Parathyroid adenoma (tissue), 2 donors: ENCODE data around the gene NXF1.
A peak's percentile ranks its signal among the peaks of the same experiment; 100 is the strongest.

Experiments used
- H2AFZ ChIP-seq: fragments of 300-600 bp; sonication (generic); one replicate; pipeline ENCODE4 v1.7.0; 2017; ENCODE audit warnings: antibody characterized with exemption, mild to moderate bottlenecking
- H3K27ac ChIP-seq: fragments of 300-600 bp; sonication (generic); one replicate; pipeline ENCODE4 v1.7.0; 2017
- H3K27me3 ChIP-seq: fragments of 300-600 bp; sonication (generic); one replicate; pipeline ENCODE4 v1.7.0; 2017; ENCODE audit warnings: low read length; ENCODE audit not compliant: control insufficient read depth, insufficient read depth
- H3K36me3 ChIP-seq: fragments of 300-600 bp; sonication (generic); one replicate; pipeline ENCODE4 v1.7.0; 2017; ENCODE audit warnings: low read length; ENCODE audit not compliant: control insufficient read depth, insufficient read depth
- H3K4me1 ChIP-seq: fragments of 300-600 bp; sonication (generic); one replicate; pipeline ENCODE4 v1.7.0; 2017; ENCODE audit warnings: control low read depth
- H3K4me2 ChIP-seq: fragments of 300-600 bp; sonication (generic); one replicate; pipeline ENCODE4 v1.7.0; 2017; ENCODE audit warnings: low read length
- H3K4me3 ChIP-seq: fragments of 300-600 bp; sonication (generic); one replicate; pipeline ENCODE4 v1.7.0; 2017; ENCODE audit warnings: low read depth, low read length
- H3K79me2 ChIP-seq: fragments of 300-600 bp; sonication (generic); one replicate; pipeline ENCODE4 v1.7.0; 2017; ENCODE audit warnings: control low read depth
- H3K9ac ChIP-seq: fragments of 300-600 bp; sonication (generic); one replicate; pipeline ENCODE4 v1.7.0; 2017; ENCODE audit warnings: mild to moderate bottlenecking
- H3K9me3 ChIP-seq: fragments of 300-600 bp; sonication (generic); one replicate; pipeline ENCODE4 v1.7.0; 2017; ENCODE audit warnings: low read length; ENCODE audit not compliant: control insufficient read depth
- TF ChIP-seq, protein P1 (sequence below): fragments of 300-600 bp; sonication (generic); IDR thresholded peaks from one replicate; pipeline ENCODE4 v1.7.0; 2017; ENCODE audit warnings: antibody characterized with exemption, mild to moderate bottlenecking
- donor health status: primary hyperparathyroidism.

The NXF1 gene

DNA sequence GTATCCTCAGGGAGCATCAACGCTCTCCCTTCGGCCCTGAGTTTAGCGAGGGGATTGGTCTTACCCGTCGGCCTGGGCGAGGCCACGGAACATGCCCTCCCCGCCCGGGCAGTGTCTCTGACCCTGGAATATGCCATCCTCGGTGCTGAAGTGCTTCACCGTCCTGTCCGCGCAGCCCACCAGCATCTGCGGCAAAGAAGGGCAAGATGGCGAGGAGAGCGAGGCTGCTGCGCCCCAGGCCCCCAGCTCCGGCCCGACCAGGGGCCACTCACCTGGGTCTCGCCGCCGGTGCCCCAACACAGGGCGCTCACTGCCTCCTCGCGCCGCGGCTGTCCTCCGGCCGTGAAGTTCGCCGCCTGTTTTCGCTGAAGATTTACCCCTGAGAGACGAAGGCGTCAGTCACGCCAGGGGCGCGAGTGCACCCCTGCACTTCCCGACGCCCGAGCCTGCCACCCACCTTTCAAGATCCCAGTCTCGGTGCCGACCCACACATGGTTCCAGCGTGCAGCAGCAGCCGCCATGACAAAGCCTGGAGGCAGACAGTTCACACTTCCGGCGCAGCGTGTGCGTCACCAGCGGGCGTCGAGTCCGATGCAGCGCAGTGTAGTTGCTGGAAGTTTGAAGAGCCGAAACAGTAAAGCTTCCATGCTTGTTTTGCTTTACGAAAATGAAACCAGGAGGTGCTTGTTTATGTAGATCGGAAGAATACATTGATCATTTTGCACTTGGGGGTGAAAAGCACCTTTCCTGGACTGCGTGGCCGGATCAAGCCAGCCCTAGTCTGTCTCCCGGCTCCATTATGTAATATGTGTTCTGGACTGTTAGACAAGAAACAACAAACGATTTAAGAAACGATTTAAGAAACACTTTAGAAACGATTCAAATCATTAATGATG, 34.1 kb upstream of the NXF1 start, which contains the start of gene WDR74:
TSS of gene WDR74 (minus strand) at position 541 of the 896 bp plus-strand sequence. CDS start at position 521, 20 bp downstream.
- peaks cover 8% of the 10 kb centered on the region for H3K4me1 ChIP-seq
- H3K9ac ChIP-seq: peak within 1 kb of the TSS; percentile 37

DNA sequence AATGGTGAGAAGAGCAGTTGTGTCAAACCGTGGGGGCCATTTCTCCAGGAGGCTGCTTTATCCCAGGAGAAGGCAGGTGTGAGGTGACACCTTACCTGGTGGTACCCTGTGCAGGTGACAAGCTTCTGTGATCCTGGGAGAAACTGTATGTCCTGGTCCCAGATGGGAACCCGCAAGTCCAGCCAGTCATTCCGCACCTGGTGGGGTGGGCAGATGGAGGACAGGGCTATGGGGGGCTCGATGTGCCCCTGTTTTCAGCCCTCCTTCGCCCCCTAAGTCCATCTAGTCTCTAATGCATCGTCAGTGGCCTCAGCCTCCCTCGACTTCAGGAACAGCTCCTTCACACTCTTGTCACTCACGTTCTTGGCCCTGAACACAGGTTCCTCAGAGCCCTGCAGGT, 30.1 kb upstream of the NXF1 start:
- Histone ChIP-seq H3K79me2 (peaks cover 4% of the 10 kb centered on the region), H3K9me3 (no peaks in the 10 kb centered on the region), H3K9ac (no peak overlapping the region), H3K27ac (no peak overlapping the region), H3K4me1 (peaks cover 4% of the 10 kb centered on the region), H3K4me2 (no peak overlapping the region), H2AFZ (no peak overlapping the region), H3K4me3 (no peak overlapping the region), H3K36me3 (no peaks in the 10 kb centered on the region), H3K27me3 (no peaks in the 10 kb centered on the region)
- TF ChIP-seq, protein P1, sequence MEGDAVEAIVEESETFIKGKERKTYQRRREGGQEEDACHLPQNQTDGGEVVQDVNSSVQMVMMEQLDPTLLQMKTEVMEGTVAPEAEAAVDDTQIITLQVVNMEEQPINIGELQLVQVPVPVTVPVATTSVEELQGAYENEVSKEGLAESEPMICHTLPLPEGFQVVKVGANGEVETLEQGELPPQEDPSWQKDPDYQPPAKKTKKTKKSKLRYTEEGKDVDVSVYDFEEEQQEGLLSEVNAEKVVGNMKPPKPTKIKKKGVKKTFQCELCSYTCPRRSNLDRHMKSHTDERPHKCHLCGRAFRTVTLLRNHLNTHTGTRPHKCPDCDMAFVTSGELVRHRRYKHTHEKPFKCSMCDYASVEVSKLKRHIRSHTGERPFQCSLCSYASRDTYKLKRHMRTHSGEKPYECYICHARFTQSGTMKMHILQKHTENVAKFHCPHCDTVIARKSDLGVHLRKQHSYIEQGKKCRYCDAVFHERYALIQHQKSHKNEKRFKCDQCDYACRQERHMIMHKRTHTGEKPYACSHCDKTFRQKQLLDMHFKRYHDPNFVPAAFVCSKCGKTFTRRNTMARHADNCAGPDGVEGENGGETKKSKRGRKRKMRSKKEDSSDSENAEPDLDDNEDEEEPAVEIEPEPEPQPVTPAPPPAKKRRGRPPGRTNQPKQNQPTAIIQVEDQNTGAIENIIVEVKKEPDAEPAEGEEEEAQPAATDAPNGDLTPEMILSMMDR: no peak

More for the DNA sequence above, 34.1 kb upstream of the NXF1 start, which contains the start of gene WDR74:
- TF ChIP-seq, protein P1: no peak
- no peaks in the 10 kb centered on the region for H3K79me2 ChIP-seq
- peak within 1 kb of the TSS; percentile 100 for H3K27ac ChIP-seq
- H3K4me2 ChIP-seq: peak within 1 kb of the TSS; percentile 97
- H3K27me3 ChIP-seq: no peaks in the 10 kb centered on the region
- H3K4me3 ChIP-seq: peak within 1 kb of the TSS; percentile 86
- H3K36me3 ChIP-seq: no peaks in the 10 kb centered on the region
- peak within 1 kb of the TSS; percentile 76 for H2AFZ ChIP-seq
- H3K9me3 ChIP-seq: no peaks in the 10 kb centered on the region

DNA sequence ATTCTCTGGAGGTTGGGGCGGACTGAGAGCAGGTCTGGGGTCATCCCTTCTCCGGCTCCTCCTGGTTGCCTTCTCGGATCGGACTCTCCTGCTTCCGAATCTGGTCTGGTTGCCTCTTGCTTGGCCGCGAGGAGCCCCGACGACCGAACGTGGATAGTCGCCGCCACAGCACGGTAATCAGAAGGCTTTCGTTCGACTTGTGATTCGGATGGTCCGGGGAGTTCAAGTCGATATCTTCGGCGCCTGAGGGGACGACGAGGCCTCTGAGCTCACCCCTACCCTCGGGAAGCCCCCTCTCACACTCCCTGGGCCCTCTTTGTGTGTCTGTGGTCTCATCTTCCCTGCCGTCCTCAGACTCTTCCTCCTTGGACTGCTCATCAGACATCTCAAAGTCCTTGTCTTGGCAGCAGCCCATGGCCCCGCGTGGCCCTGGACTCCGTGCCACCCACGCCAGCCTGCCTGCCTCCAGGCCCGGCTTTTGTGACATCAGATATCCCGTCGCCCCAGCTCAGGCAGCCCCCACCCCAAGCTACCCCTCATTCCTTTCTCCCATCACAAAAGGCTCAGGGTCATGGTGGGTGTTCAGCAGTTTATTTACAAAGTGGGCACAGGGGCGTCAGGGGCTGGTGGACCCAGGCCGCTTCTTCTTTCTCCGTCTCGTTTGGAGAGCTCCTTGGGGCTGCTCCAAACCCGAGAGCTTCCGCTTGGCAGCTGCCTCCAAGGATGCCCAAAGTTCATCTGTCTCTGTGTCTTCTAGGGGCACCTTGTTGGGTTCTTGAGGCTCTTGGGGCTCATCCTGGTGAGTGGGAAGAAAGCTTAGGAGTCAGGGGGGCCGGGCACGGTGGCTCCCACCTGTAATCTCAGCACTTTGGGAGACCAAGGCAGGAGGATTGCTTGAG, 27.3 kb upstream of the NXF1 start, which contains the start of gene TEX54:
TSS of gene TEX54 (minus strand) at position 506 of the 899 bp plus-strand sequence.
- Histone ChIP-seq H3K4me2 (peak within 1 kb of the TSS; percentile 93), H3K27ac (peak within 1 kb of the TSS; percentile 82), H3K79me2 (peaks cover 6% of the 10 kb centered on the region), H3K9ac (peak within 1 kb of the TSS; percentile 20), H3K9me3 (no peaks in the 10 kb centered on the region), H3K36me3 (no peaks in the 10 kb centered on the region), H3K27me3 (no peaks in the 10 kb centered on the region), H3K4me3 (peak within 1 kb of the TSS; percentile 94), H3K4me1 (peaks cover 4% of the 10 kb centered on the region), H2AFZ (peak within 1 kb of the TSS; percentile 65)
- TF ChIP-seq, protein P1: no peak

DNA sequence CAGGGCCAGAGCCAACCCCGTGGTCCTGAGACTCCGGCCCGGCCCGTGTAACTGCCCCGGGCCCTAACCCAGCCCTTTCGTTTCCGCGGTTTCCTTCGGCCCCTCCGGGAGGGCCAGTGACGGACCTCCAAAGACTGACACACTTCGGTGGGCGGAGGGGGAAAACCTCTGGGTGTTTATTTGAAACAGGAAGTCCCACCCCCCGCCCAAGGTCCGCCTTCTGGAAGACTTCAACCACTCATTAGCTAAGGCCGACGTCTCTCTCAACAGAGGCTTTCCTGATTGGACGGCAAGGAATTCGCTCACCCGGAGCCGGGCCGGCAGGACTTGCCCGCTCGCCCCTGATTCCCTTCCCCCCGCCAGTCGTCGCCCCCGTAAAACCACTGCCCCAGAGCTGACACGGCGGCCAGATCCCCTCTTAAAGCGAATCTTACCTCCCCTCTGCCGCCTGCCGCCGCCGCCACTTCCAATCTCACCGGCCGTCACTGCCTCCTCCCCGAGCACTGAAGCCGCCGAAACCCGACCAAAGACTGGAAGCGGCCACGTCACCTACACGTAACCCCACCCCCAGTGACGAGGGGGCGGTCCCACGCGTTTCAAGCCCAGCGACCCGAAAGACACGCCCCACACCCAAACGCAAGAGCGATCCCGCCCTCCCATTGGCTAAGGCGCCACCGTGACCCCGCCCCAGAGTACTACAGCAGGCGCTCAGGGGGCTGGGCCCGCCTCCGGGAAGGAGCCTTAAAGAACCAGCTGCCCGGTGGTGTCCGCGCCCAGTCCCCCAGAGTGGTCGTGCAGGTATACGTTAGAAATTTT, 26.5 kb upstream of the NXF1 start, which contains the start of gene STX5:
TSS of gene STX5 (minus strand) at position 532 of the 816 bp plus-strand sequence. CDS start 808 bp downstream, outside the sequence.
- Histone ChIP-seq H3K4me3 (peak within 1 kb of the TSS; percentile 94), H3K79me2 (peaks cover 6% of the 10 kb centered on the region), H3K9me3 (no peaks in the 10 kb centered on the region), H2AFZ (peak within 1 kb of the TSS; percentile 65), H3K4me2 (peak within 1 kb of the TSS; percentile 93), H3K4me1 (peaks cover 4% of the 10 kb centered on the region), H3K9ac (peak within 1 kb of the TSS; percentile 20), H3K27me3 (no peaks in the 10 kb centered on the region), H3K36me3 (no peaks in the 10 kb centered on the region), H3K27ac (peak within 1 kb of the TSS; percentile 82)
- TF ChIP-seq, protein P1: no peak
